HG03097 (cell line): ENCODE results near the gene BUB1B.
"Not testable (repeated sequence)": the region's sequence is repeated elsewhere in the genome, so short reads cannot be mapped to it uniquely, and the experiment has no call there.

Experiments used
- ATAC-seq: cut with Tn5 transposase; IDR thresholded peaks from one replicate; pipeline ENCODE4 v1.9.1; 2021; ENCODE audit not compliant: unreplicated experiment, low FRiP score

Gene BUB1B

GRCh38 chr15:40136470-40137302 is 24.2 kb upstream of the BUB1B start:
- no peak for ATAC-seq

- no peak for ATAC-seq
Measured at GRCh38 chr15:40137303-40138200, 23.3 kb upstream of the BUB1B start.

- not testable (repeated sequence) for ATAC-seq
Measured at GRCh38 chr15:40138201-40138570, 22.7 kb upstream of the BUB1B start.

- no peak for ATAC-seq
Measured at GRCh38 chr15:40142428-40142827, 18.4 kb upstream of the BUB1B start.

GRCh38 chr15:40146037-40146436 is 14.8 kb upstream of the BUB1B start:
- no peak for ATAC-seq

GRCh38 chr15:40149339-40149738 is 11.5 kb upstream of the BUB1B start:
- no peak for ATAC-seq

- no peak for ATAC-seq
Measured at GRCh38 chr15:40150163-40150925, 10.5 kb upstream of the BUB1B start.

DNA sequence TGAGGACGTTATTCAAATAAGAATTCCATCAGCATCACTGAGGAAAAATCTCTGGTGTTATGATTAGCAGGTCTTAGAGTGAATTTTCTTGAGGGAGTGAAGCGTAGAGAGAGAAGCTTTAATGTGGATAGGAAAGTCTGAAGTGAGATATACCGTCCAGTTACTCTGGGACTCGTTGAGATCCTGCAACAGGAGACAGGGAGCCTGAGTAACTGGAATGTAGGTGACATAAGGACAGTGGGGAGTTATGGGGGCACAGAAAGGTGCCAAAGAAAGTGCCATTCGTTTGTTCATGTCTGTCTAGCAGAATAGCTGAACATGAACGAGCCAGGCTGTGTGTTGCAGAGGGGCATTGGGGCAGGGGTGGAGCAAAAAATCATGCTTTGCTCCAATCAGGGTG is 9.4 kb upstream of the BUB1B start:
- ATAC-seq: no peak

- no peak for ATAC-seq
Measured at GRCh38 chr15:40151991-40152390, 8.9 kb upstream of the BUB1B start.

DNA sequence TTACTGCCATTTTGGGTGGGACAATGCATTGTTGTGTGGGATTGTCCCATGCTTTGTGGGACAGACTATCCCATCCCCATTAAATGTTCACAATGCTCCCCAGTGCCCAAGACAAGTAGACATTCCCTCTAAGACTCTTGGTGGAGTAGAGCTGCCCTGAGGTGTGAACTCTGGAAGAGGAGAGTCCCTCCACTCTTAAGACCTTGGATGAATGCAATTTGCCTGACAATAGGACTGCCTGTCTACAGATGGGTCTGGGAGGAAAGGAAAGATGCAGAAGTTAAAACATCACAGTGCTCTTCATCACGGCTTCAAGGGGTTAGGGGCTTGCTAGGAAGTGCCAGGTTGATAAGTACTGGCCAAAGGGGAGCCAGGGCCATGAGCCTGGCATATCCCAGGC is 6.0 kb upstream of the BUB1B start:
- not testable (repeated sequence) for ATAC-seq

DNA sequence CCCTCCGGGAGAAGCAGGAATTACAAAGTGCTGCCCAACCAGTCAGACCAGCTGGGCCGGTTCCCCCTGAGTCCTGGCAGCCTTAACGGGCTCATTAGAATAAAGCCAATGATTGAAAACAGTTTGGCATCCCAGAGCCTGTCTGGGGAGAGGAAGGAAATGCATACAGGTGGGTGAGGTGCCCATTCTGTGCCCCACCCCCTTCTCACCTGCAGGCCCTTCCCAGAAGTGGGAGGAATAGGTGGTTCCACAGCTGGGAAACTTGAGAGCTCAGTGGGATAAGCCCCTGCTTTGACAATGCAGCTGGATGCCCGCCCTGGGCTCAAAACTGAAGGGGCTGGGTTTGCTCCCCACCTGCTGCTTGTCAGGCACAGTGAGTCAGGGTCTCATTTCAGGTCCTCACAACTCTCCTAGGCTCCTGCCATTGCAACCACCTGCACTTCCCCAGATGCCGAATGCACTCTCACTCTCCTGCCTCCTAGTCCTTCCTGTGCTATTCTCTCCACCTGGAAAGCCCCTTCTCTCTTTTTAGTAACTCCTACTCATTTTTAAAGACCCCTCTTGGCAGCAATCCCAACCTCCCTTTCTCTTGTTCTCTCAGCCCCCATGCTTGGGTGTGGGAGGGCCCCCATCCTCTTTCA is 5.5 kb upstream of the BUB1B start:
- no peak for ATAC-seq

GRCh38 chr15:40157778-40158447 is 3.0 kb upstream of the BUB1B start:
- ATAC-seq: no peak

DNA sequence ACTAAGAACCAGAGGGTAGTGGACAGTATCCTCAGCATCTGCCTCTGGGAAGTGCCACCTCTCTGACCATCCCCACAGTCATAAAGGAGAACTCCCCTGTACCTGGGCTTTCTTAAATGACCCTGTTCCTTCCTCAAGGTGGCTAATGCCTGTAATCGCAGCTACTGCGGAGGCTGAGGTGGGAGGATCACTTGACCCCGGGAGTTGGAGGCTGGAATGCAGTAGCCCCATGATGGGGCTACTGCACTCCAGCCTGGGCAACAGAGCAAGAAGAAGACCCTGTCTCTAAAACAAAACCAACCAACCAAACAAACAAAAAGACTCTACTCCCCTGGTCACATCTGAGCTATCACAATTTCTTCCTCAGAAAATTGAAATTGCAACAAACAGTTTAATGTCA is 848 bp upstream of the BUB1B start:
- no peak for ATAC-seq

DNA sequence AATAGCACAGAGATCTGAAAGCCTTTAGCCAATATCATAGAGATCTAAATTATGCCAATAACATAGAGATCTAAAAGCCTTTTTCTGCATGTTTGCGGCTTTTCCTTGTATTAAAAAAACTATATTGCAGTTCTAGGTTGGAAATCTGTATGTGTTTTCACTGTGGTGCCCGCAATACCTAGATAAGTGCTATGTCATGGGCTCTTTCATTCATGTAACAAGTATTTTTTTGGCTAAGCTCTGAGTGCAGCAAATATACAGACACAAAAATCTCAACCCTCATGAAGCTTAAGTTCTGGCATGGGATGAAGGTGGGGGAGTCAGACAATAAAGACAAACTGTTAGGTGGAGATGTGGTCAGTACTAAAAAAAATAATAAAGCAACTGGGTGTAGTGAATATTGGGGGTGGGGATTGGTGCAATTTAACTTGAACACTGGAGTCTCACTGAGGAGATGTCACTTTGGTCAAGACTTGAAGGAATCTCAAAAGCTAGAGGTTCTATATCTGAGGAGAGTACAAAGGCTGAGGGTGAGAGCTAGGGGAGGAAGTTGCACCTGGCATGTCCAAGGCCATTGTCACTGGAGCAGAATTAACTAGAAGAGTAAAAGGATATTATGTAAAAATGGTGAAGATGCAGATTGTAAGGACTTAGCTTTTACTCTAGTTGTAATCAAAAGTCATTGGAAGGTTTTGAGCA is 973 bp downstream of the BUB1B start:
- no peak for ATAC-seq

GRCh38 chr15:40162552-40162951 is 1.7 kb downstream of the BUB1B start:
- no peak for ATAC-seq

GRCh38 chr15:40163657-40164416 is 3.0 kb downstream of the BUB1B start:
- no peak for ATAC-seq

- ATAC-seq: not testable (repeated sequence)
Measured at GRCh38 chr15:40167374-40167773, 6.5 kb downstream of the BUB1B start.

- no peak for ATAC-seq
Measured at GRCh38 chr15:40175160-40175559, 14.3 kb downstream of the BUB1B start.
